NCI-H226 (cell line): ENCODE results near the gene TTC1.
"Not testable (repeated sequence)": the region's sequence is repeated elsewhere in the genome, so short reads cannot be mapped to it uniquely, and the experiment has no call there.

ENCODE experiments used
- DNase-seq: peaks from one replicate; pipeline ENCODE4 v3.0.0-alpha.2; 2015

Gene TTC1

DNA sequence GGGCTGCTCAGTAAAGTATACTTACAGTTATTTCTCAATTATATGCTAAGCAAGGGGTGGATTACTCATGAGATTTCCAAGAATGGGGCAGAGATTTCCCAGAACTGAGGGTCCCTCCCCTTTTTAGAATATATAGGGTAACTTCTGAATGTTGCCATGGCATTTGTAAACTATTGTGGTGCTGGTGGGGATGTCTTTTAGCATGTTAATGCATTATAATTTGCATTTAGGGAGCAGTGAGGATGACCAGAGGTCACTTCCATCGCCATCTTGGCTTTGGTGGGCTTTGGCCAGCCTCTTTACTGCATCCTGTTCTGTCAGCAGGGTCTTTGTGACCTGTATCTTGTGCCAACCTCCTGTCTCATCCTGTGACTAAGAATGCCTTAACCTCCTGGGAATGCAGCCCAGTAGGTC is 35.5 kb downstream of the TTC1 start:
- no peak for DNase-seq

DNA sequence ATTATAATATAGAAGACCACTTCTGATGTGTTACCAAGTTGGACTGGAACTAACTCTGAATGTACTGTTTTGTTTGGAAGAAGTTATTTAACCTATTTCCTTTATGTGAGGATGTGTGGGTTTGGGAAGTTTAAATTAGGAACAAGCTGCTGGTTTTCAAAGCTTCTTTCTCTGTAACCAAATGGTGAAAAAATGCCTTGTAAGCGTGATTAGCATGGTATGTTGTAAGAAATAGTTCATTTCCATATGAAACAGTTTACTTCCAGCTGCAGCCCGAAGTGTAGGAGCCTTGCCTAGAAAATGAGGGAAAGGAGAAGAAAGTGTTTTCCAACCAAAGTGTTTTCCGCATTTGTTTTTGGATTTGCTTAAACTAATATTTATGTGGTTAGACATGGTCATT is 36.0 kb downstream of the TTC1 start:
- no peak for DNase-seq

DNA sequence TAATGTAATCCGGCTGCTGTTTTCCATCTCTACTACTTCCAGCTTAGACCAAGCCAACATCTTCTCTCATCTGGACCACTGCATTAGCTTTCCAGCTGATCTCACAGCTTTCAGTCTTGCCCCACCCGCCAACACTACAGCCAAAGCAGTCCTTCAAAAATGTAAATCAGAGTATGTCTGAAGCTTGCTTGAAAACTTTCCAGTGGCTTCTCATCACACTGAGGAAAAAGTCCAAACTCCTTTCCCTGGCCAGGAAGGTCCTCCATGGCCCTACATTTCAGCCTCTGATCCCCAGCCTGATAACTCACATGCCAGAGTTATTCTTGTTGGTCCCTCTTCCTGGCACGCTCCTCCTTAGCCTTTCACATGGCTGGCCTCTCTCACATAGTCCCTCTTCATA is 38.5 kb downstream of the TTC1 start:
- DNase-seq = no peak

DNA sequence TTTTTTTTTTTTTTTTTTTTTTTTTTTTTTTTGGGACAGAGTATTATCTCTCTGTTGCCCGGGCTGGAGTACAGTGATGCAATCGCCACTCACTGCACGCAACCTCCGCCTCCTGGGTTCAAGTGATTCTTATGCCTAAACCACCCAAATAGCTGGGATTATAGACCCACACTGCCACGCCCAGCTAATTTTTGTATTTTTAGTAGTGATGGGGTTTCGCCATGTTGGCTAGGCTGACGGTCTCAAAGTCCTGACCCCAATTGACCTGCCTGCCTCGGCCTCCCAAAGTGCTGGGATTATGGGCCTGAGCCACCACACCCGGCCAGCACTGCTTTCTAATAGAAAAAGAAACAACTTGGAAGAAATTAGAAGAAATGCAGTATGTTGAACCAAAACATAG is 39.2 kb downstream of the TTC1 start:
- no peak for DNase-seq

- no peak for DNase-seq
Measured at GRCh38 chr5:160049099-160049498, 40.2 kb downstream of the TTC1 start.

GRCh38 chr5:160054047-160054446 is 45.1 kb downstream of the TTC1 start:
- no peak for DNase-seq

DNA sequence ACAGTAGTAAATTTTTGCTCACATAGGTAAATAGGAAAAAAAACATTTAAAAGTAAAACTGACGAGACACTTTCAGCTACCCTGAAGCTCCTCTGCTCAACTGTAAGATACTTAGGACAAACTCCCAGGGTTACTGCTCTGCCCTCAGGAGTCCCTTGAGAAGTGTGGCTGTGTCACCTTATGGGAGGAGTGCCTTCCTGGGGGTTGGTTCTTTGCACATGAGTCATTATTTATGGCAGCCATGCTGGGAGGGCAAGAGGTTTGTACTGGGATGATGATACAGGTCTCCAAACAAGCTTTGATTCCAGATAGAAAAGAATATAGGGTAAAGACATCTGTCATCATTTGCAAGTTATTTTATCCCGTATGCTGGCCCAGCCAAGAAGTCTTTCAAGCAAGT is 45.9 kb downstream of the TTC1 start:
- DNase-seq = peak; percentile 41

DNA sequence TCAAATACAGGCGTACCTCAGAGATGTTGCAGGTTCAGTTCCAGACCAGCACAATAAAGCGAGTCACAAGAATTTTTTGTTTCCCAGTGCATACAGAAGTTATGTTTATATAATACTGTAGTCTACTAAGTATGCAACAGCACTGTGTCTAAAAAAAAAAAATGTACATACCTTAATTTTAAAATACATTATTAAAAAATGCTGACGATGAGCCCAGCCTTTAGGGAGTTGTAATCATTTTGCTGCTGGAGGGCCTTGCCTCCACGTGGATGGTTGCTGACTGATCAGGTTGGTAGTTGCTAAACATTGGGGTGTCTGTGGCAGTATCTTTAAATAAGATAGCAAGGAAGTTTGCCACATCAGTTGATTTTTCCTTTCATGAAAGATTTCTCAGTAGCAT is 48.3 kb downstream of the TTC1 start:
- no peak for DNase-seq

DNA sequence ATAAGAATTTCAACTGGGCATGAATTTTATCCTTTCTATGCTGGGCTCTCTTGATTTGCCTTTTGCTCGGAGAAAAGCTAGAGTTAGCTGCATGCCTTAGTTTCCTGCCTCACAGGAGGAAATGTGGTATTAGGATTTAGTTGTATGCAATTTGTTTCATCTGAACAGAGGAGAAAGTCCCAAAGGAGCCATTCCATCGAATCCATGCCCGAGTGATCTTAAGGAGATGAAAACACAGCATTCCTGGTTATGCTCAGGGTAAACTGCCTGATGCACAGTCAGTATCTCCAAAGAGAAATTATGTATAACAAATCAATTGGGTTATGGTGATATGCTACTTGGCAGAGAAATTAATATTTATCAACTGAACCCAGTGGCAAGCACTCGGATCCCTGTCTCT is 51.1 kb downstream of the TTC1 start:
- no peak for DNase-seq

- DNase-seq = no peak
Measured at GRCh38 chr5:160061770-160062169, 52.8 kb downstream of the TTC1 start.

- no peak for DNase-seq
Measured at GRCh38 chr5:160064417-160064810, 55.5 kb downstream of the TTC1 start.

GRCh38 chr5:160064995-160065614 is 56.2 kb downstream of the TTC1 start:
- no peak for DNase-seq

DNA sequence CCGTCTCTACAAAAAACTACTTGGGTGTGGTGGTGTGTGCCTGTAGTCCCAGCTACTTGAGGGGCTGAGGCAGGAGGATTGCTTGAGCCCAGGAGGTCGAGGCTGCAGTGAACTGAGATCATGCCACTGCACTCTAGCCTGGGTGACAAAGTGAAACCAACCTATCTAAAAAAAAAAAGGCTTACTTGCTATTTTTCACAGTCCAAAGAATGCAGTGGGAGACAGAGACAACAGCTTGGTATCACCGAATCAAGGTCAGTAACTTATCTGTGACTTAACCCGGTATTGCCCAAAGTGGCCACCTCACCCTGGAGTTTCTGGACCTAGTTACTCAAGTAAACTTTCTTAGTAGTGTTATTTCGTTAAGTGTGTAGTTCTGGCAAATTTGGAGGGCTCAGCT is 60.2 kb downstream of the TTC1 start:
- DNase-seq = not testable (repeated sequence)

- DNase-seq = no peak
Measured at GRCh38 chr5:160071516-160071915, 62.6 kb downstream of the TTC1 start.

DNA sequence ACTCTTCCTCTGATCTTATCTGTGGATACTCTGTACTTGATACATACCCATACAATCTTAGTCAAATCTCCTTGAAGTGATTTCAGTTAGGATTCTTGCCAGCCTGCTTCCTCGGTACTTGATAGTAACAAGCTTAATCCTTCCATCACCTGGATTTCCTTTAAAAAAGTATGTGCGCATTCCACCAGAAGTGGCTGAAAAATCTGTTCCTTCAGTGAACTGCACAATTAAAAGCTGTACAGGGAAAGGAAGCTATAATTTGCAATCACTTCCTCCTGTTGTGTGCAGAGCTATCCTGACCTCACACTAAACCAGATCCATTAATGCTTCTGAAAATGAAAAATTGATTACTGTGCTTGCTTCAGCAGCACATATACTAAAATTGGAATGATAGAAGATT is 63.0 kb downstream of the TTC1 start:
- DNase-seq = no peak

DNA sequence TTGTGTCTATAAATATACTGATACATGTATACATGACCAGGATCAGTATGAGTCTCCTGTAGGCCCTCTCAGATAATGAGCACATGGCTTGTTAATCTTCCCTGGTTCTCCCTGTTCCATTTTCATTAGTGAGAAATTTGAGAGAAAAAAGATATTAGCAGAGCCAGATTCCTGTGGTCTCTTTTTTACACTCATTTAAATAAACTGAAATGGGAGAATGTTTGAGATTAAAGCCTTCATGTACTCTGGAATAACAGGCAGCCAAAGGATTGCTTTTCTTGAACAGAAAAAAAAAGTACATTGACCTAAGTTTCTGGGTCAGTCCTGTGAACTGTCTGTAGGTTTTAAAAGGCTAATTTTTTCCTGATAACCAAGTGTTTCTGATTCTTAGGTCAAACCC is 66.1 kb downstream of the TTC1 start:
- DNase-seq = no peak

DNA sequence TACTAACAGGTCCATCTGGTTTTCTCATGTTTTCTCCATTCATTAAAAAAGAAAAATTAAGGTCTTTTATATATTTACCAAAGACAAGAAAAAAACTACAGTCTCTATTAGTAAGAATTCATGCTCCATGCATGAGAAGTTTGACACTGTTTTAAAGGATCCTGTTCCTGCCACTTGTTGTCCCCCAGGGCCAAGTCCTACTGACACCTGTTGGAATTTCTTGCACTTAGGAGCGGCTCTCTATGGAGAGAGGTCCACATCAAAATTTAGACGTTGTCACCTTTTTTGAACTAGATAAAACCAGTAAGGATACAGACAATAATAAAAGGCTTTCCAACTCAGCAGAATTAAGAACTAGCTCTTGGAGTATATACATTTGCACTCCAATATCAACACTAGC is 68.1 kb downstream of the TTC1 start:
- DNase-seq = no peak

DNA sequence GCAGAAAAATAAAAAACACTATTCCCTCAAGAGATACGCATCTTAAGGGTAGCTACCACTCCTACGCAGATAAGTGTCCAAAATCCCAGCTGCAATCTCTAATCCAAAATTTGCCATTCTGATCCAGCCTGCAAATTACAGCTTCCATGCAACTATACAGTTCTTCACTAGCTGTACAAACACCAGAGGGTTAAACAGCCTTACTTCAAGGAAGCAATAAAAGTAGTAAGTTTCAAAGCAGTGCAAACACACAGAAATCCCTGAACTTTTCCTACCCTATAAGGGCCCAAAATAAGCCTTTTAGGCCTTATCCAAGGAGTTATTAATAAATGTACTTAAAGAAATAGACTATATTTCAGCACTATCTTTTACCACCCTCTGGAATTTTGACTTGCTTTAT is 70.8 kb downstream of the TTC1 start:
- DNase-seq = no peak

- peak; percentile 22 for DNase-seq
Measured at GRCh38 chr5:160081495-160081894, 72.6 kb downstream of the TTC1 start.

- peak; percentile 94 for DNase-seq
Measured at GRCh38 chr5:160082614-160083500, 73.9 kb downstream of the TTC1 start.

DNA sequence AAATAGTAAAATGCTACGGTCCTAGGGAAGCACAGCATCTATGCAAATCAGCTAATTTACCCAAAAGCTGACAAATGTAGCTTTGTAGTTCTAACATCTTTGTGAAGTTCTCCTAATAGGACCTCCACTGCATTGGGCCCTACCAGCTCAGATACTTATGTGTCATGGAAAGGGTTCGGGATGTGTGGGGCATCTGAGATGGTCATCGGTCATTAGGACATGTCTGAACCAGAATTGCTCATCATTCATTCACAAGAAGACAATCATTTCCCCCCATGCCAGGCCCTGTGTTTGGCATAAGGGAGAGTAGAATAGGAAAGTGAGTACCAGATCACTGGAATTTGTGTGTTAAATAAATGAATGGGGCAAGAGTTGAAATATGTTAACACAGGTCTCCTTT is 74.6 kb downstream of the TTC1 start:
- peak; percentile 65 for DNase-seq

- no peak for DNase-seq
Measured at GRCh38 chr5:160084144-160084543, 75.2 kb downstream of the TTC1 start.

- no peak for DNase-seq
Measured at GRCh38 chr5:160087199-160087598, 78.3 kb downstream of the TTC1 start.

- no peak for DNase-seq
Measured at GRCh38 chr5:160088805-160089204, 79.9 kb downstream of the TTC1 start.

GRCh38 chr5:160089531-160089930 is 80.6 kb downstream of the TTC1 start:
- DNase-seq = peak; percentile 6
